CD4-positive, alpha-beta T cell treated with Interleukin-15 for 1 hour (primary cell): Measurements from ENCODE around the gene GINS1.

Experiments
- DNase-seq: peaks from one replicate; pipeline ENCODE4 v3.0.0-alpha.2; 2020

Gene GINS1

GRCh38 chr20:25496165-25496967, 88.9 kb downstream of the GINS1 start:
- no peak for DNase-seq

GRCh38 chr20:25496968-25497401, 89.5 kb downstream of the GINS1 start:
- DNase-seq = no peak

DNA sequence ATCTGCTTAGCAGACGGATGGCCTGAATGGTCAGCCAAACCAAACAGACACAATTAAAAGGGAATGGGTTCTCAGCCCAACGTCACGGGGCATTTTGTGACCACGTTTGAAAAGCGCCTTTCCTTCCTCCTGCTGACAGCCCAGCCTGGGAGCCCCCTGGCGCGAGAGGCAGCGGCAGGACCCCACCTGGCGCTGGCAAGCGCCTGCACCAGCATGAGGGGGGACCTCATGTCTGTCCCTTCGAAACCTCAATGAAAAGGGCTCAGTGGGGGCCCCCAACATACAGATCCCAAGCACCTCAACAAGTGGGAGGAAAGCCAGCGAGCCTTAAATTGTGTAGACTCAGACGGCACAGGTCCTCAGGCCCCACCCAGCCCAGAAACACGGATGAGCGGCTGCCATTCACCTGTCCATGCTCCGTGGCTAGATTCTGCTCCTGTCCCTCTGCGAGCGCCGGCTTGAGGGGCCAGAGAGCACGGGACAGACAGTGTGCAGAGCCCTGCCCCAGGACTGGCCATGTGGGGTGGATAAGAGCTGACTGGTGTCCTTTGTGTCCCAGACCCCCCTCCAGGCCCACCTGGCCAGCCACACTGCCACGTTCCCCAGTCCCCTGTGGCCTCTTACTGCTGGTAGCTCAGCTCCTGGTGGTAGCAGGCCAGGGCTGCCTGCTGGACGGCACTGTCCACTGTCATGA, 90.3 kb downstream of the GINS1 start:
- DNase-seq = no peak
